Smooth muscle cell (in vitro differentiated cells): ENCODE data around the gene MT1B. TPM values are rescaled to one million over a fixed set of nuclear protein-coding genes. Genes with fewer than 3 reads are reported as not detected.

Source experiments
- DNase-seq: peaks from one replicate; lab custom pipeline; 2025; ENCODE audit not compliant: unreplicated experiment; lab: John Stamatoyannopoulos, UW
- H2AFZ ChIP-seq: fragments of 200-600 bp; sonication (generic); 2 replicates; pipeline ENCODE4 v1.6.0; 2016; ENCODE audit warnings: antibody characterized with exemption, low read depth, mild to moderate bottlenecking
- H3F3A ChIP-seq: fragments of 200-600 bp; sonication (generic); 2 replicates; pipeline ENCODE4 v1.6.0; 2017; ENCODE audit warnings: antibody characterized with exemption, low read depth
- H3K27ac ChIP-seq: fragments of 200-600 bp; sonication (generic); 2 replicates; pipeline ENCODE4 v1.5.1; 2016; ENCODE audit warnings: low read depth, mild to moderate bottlenecking
- H3K27me3 ChIP-seq: fragments of 200-600 bp; sonication (generic); 2 replicates; pipeline ENCODE4 v1.6.1; 2016; ENCODE audit warnings: low read depth, mild to moderate bottlenecking
- H3K36me3 ChIP-seq: fragments of 200-600 bp; sonication (generic); 2 replicates; pipeline ENCODE4 v1.5.1; 2016; ENCODE audit warnings: low read depth
- H3K4me1 ChIP-seq: fragments of 200-600 bp; sonication (generic); 2 replicates; pipeline ENCODE4 v1.5.1; 2016; ENCODE audit warnings: low read depth
- H3K4me2 ChIP-seq: fragments of 200-600 bp; sonication (generic); 2 replicates; pipeline ENCODE4 v1.6.0; 2016; ENCODE audit warnings: mild to moderate bottlenecking
- H3K4me3 ChIP-seq: fragments of 200-600 bp; sonication (generic); 2 replicates; pipeline ENCODE4 v1.5.1; 2016; ENCODE audit warnings: mild to moderate bottlenecking
- H3K79me2 ChIP-seq: fragments of 200-600 bp; sonication (generic); 2 replicates; pipeline ENCODE4 v1.6.0; 2016; ENCODE audit warnings: low read depth, mild to moderate bottlenecking
- H3K9ac ChIP-seq: fragments of 200-600 bp; sonication (generic); 2 replicates; pipeline ENCODE4 v1.6.0; 2016; ENCODE audit warnings: low read depth
- H3K9me3 ChIP-seq: fragments of 200-600 bp; sonication (generic); replicated peaks from 2 replicates; pipeline ENCODE4 v1.5.1; 2016; ENCODE audit warnings: low read depth
- H4K20me1 ChIP-seq: fragments of 200-600 bp; sonication (generic); 2 replicates; pipeline ENCODE4 v1.6.0; 2016; ENCODE audit warnings: low read depth
- CTCF ChIP-seq: fragments of 200-600 bp; sonication (generic); IDR thresholded peaks from 2 replicates; pipeline ENCODE4 v1.5.1; 2017; ENCODE audit warnings: borderline replicate concordance, mild to moderate bottlenecking, antibody characterized with exemption; ENCODE audit not compliant: insufficient read depth, poor library complexity, severe bottlenecking
- WGBS: methylation state at CpG from one replicate; pipeline ENCODE4 v1.1.7; 2016; ENCODE audit warnings: low lambda C conversion rate; 5-methylcytosine and 5-hydroxymethylcytosine counted together
- polyA plus RNA-seq: library from polyadenylated mRNA; unstranded; fragments of >200 nt; fragmentation: Nextera tagmentation; extraction: Ambion mirVana; gene quantifications from 2 replicates; pipeline ENCODE4 v1.2.1, GENCODE V29; 2016
- total RNA-seq: library from RNA; depleted of rRNA; stranded (reverse); fragments of >200 nt; gene quantifications from 2 replicates; pipeline ENCODE4 v1.2.3, GENCODE V29; 2014

Gene MT1B
- total and polyA plus RNA-seq, 2 experiments from 2014 or later = not detected

- Histone ChIP-seq H2AFZ (no peak overlapping the region), H3K9me3 (no peaks in the 10 kb centered on the region), H3F3A (peaks cover 3% of the 10 kb centered on the region), H4K20me1 (no peaks in the 10 kb centered on the region), H3K36me3 (no peaks in the 10 kb centered on the region), H3K4me3 (no peak overlapping the region), H3K79me2 (no peaks in the 10 kb centered on the region), H3K27ac (no peak overlapping the region), H3K4me1 (peaks cover 10% of the 10 kb centered on the region), H3K9ac (no peak overlapping the region), H3K27me3 (peaks cover 17% of the 10 kb centered on the region), H3K4me2 (no peak overlapping the region)
- WGBS = 74% methylated on average over 7 of the region's 7 CpGs
- DNase-seq = no peak
- TF ChIP-seq CTCF = no peak
These were observed 25.0 kb upstream of the MT1B start for GRCh38 chr16:56626685-56627084.

- Histone ChIP-seq H3K4me1 (peaks cover 10% of the 10 kb centered on the region), H2AFZ (no peak overlapping the region), H3K79me2 (no peaks in the 10 kb centered on the region), H3K9ac (no peak overlapping the region), H3K36me3 (no peaks in the 10 kb centered on the region), H3K27ac (no peak overlapping the region), H3K9me3 (no peaks in the 10 kb centered on the region), H3K27me3 (peaks cover 37% of the 10 kb centered on the region), H3K4me2 (no peak overlapping the region), H3F3A (peaks cover 3% of the 10 kb centered on the region), H4K20me1 (no peaks in the 10 kb centered on the region), H3K4me3 (no peak overlapping the region)
- WGBS = 85% methylated on average over 9 of the region's 9 CpGs
- no peak for DNase-seq
- TF ChIP-seq CTCF = no peak
These were observed 23.0 kb upstream of the MT1B start for GRCh38 chr16:56628486-56629350.

GRCh38 chr16:56629531-56629930 is 22.2 kb upstream of the MT1B start:
- Histone ChIP-seq H3K9me3 (no peaks in the 10 kb centered on the region), H3K36me3 (no peaks in the 10 kb centered on the region), H3K27ac (no peak overlapping the region), H3K4me1 (peaks cover 10% of the 10 kb centered on the region), H3K4me3 (no peak overlapping the region), H3F3A (peaks cover 3% of the 10 kb centered on the region), H3K4me2 (no peak overlapping the region), H3K9ac (no peak overlapping the region), H2AFZ (no peak overlapping the region), H4K20me1 (no peaks in the 10 kb centered on the region), H3K79me2 (no peaks in the 10 kb centered on the region), H3K27me3 (peaks cover 45% of the 10 kb centered on the region)
- no peak for DNase-seq
- no peak for TF ChIP-seq CTCF
- 22% methylated on average over 3 of the region's 3 CpGs for WGBS

GRCh38 chr16:56630134-56630533 is 21.6 kb upstream of the MT1B start:
- 64% methylated on average over 3 of the region's 3 CpGs for WGBS
- Histone ChIP-seq H3K4me3 (no peak overlapping the region), H3K27ac (no peak overlapping the region), H2AFZ (no peak overlapping the region), H3K9ac (no peak overlapping the region), H3F3A (peaks cover 3% of the 10 kb centered on the region), H3K79me2 (no peaks in the 10 kb centered on the region), H3K9me3 (no peaks in the 10 kb centered on the region), H3K36me3 (no peaks in the 10 kb centered on the region), H3K4me1 (peaks cover 12% of the 10 kb centered on the region), H3K27me3 (peaks cover 46% of the 10 kb centered on the region), H4K20me1 (no peaks in the 10 kb centered on the region), H3K4me2 (no peak overlapping the region)
- no peak for DNase-seq
- no peak for TF ChIP-seq CTCF
